ENCODE data around the gene HRH1.
A peak's percentile ranks its signal among the peaks of the same experiment; 100 is the strongest.
"Not testable (repeated sequence)": the region's sequence is repeated elsewhere in the genome, so short reads cannot be mapped to it uniquely, and the experiment has no call there.

GRCh38 chr3:11205881-11206280 is 51.6 kb downstream of the HRH1 start:
- peak in 3 of 4 experiments; percentile 13 to 42 (median 22) for TF ChIP-seq CTCF (IDR thresholded peaks at IDR 0.05)
- not testable (repeated sequence) for TF ChIP-seq POLR2A (IDR thresholded peaks at IDR 0.05)

Measured in prostate gland (tissue), 2 donors.